Measurements from ENCODE around the gene DEPP1.

DNA sequence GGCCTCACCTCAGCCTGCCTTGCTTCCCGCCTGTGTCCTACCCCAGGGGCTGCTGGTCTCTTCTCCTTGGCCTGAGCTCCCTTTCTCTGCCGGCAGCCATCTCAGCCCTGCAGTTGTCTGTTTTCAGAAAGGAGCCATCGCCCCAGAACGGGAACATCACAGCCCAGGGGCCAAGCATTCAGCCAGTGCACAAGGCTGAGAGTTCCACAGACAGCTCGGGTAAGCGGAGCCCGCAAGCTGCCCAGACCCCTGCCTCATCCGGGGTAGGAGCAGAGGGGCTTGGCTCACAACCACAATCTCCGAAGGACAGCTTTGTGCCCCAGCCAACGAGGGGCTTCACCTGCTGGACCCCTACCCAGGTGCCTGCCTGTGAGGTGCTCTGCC, 5.3 kb upstream of the DEPP1 start:
- TF ChIP-seq CTCF (IDR thresholded peaks at IDR 0.05) (no peak), POLR2A (IDR thresholded peaks at IDR 0.05) (no peak)

All from lower leg skin (tissue), 3 donors.